ENCODE data around the gene PPP2R5C. TPM values are rescaled to one million over a fixed set of nuclear protein-coding genes. Genes with fewer than 3 reads are reported as not detected.

The PPP2R5C gene
- total RNA-seq, 1 experiment from 2014 or later, result 80.3 TPM

- no TSS peak for BruUV-seq (replicated peaks)
- intact Hi-C loops (cut with micrococcal nuclease; ENCODE audit: unreplicated experiment) (no loop called here), in situ Hi-C loops (cut with HindIII; ENCODE audit: low pct_unique_long_range_greater_than_20kb, low sequenced_read_pairs) (no loop called here)
- H3K36me3 ChIP-seq (ENCODE audit: control insufficient read depth, insufficient read depth, low read length), result no peaks in the 10 kb centered on the region
- H3K4me1 ChIP-seq (ENCODE audit: control insufficient read depth, insufficient read depth, low read length), result no peaks in the 10 kb centered on the region
- ATAC-seq (no peak), DNase-seq (ENCODE audit: low read depth, low spot score) (no peak)
- H3K4me3 ChIP-seq (ENCODE audit: low read depth in 2 of 2, low read length in 2 of 2), result no peak overlapping the region
- H3K27me3 ChIP-seq (ENCODE audit: control insufficient read depth, insufficient read depth, low read length), result no peaks in the 10 kb centered on the region
- TF ChIP-seq SIN3A (IDR thresholded peaks at IDR 0.05; ENCODE audit: borderline replicate concordance, insufficient read depth, low read depth, low read length) (no peak), CTCF (IDR thresholded peaks at IDR 0.05) (peak; percentile 39; the same call in 1 of the 2 replicates)
- ChIA-PET POLR2A (no interaction called here), CTCF (interaction anchor here (0.6 kb wide), 1 partner anchor 23 kb away, joined by 3 read pairs; no protein-coding TSS in a partner anchor)
- H3K9me3 ChIP-seq (ENCODE audit: control insufficient read depth, insufficient read depth, low read depth, low read length), result no peaks in the 10 kb centered on the region
- H3K27ac ChIP-seq (ENCODE audit: low read length), result no peak overlapping the region
Observed at GRCh38 chr14:101737414-101738339, 23.8 kb upstream of the PPP2R5C start.

DNA sequence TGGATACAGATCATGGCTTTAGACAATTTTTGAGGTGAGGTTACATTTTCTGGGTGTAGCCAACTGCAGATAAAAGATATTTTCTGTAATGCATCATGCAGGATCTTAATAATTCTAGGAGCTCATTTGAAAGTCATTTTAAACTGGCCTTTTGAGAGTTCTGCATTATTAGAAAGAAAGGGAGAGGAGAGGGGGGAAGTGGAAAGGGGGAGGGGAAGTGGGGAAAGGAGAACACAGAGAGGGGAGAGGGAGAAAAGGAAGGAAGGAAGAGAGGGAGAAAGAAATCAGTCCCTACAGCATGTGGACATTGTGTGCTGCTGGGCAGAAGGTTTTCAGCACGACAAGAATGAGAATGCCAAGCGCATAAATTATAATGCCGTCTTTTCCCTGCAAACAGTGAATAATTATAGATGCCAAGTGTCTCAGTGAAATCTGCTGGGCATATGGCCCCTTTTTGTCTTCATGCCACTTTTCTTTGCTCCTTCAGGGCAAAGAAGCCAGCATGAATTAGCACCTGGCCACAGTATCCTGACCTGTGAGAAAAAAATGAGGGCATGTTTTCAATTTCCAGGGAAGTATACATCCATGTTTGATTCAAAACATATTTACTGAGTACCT, 22.7 kb upstream of the PPP2R5C start:
- POLR2A ChIA-PET, result no interaction called here
- H3K36me3 ChIP-seq (ENCODE audit: control insufficient read depth, insufficient read depth, low read length), result no peaks in the 10 kb centered on the region
- ATAC-seq, result no peak
- H3K4me3 ChIP-seq (ENCODE audit: low read depth in 2 of 2, low read length in 2 of 2), result no peak overlapping the region
- no peaks in the 10 kb centered on the region for H3K4me1 ChIP-seq (ENCODE audit: control insufficient read depth, insufficient read depth, low read length)
- no peak overlapping the region for H3K27ac ChIP-seq (ENCODE audit: low read length)
- intact Hi-C loops (cut with micrococcal nuclease; ENCODE audit: unreplicated experiment), result no loop called here
- TF ChIP-seq CTCF (IDR thresholded peaks at IDR 0.05) (no peak), TCF7L2 (IDR thresholded peaks at IDR 0.05; ENCODE audit: low read depth, low read length) (no peak), SIN3A (IDR thresholded peaks at IDR 0.05; ENCODE audit: borderline replicate concordance, insufficient read depth, low read depth, low read length) (no peak), POLR2AphosphoS5 (IDR thresholded peaks at IDR 0.05; ENCODE audit: low read depth, low read length) (no peak)
- TF ChIP-seq, protein P1, sequence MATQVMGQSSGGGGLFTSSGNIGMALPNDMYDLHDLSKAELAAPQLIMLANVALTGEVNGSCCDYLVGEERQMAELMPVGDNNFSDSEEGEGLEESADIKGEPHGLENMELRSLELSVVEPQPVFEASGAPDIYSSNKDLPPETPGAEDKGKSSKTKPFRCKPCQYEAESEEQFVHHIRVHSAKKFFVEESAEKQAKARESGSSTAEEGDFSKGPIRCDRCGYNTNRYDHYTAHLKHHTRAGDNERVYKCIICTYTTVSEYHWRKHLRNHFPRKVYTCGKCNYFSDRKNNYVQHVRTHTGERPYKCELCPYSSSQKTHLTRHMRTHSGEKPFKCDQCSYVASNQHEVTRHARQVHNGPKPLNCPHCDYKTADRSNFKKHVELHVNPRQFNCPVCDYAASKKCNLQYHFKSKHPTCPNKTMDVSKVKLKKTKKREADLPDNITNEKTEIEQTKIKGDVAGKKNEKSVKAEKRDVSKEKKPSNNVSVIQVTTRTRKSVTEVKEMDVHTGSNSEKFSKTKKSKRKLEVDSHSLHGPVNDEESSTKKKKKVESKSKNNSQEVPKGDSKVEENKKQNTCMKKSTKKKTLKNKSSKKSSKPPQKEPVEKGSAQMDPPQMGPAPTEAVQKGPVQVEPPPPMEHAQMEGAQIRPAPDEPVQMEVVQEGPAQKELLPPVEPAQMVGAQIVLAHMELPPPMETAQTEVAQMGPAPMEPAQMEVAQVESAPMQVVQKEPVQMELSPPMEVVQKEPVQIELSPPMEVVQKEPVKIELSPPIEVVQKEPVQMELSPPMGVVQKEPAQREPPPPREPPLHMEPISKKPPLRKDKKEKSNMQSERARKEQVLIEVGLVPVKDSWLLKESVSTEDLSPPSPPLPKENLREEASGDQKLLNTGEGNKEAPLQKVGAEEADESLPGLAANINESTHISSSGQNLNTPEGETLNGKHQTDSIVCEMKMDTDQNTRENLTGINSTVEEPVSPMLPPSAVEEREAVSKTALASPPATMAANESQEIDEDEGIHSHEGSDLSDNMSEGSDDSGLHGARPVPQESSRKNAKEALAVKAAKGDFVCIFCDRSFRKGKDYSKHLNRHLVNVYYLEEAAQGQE (IDR thresholded peaks at IDR 0.05; ENCODE audit: insufficient read depth in 1 of 2, low read depth in 2 of 2, low read length in 1 of 2), result no peak
- no peak for DNase-seq (ENCODE audit: low read depth, low spot score)
- in situ Hi-C loops (cut with HindIII; ENCODE audit: low pct_unique_long_range_greater_than_20kb, low sequenced_read_pairs), result no loop called here
- no peaks in the 10 kb centered on the region for H3K27me3 ChIP-seq (ENCODE audit: control insufficient read depth, insufficient read depth, low read length)
- H3K9me3 ChIP-seq (ENCODE audit: control insufficient read depth, insufficient read depth, low read depth, low read length), result no peaks in the 10 kb centered on the region
- no TSS peak for BruUV-seq (replicated peaks)
- CTCF ChIA-PET, result interaction anchor here (0.6 to 0.7 kb wide), 2 partner anchors 22 to 71 kb away, joined by 3 to 8 read pairs; no protein-coding TSS in a partner anchor
